Epithelial cell of esophagus (primary cell): ENCODE data around the gene PMEPA1.

ENCODE experiments used
- DNase-seq: peaks from one replicate; pipeline ENCODE4 v3.0.0; 2010; ENCODE audit warnings: low read depth
- H3K4me3 ChIP-seq: 2 replicates; pipeline ENCODE4 v1.5.1; 2011; ENCODE audit warnings: mild to moderate bottlenecking, low read length, control low read depth
- CTCF ChIP-seq: IDR thresholded peaks from 2 replicates; pipeline ENCODE4 v1.5.1; 2011; ENCODE audit warnings: low read depth, mild to moderate bottlenecking, low read length, control low read depth, inconsistent platforms; ENCODE audit not compliant: insufficient read depth; ENCODE audit errors: missing control alignments

PMEPA1 gene

GRCh38 chr20:57686931-57687652, 22.7 kb downstream of the PMEPA1 start:
- peak; percentile 90 for DNase-seq
- TF ChIP-seq CTCF: no peak
- H3K4me3 ChIP-seq: no peak overlapping the region

DNA sequence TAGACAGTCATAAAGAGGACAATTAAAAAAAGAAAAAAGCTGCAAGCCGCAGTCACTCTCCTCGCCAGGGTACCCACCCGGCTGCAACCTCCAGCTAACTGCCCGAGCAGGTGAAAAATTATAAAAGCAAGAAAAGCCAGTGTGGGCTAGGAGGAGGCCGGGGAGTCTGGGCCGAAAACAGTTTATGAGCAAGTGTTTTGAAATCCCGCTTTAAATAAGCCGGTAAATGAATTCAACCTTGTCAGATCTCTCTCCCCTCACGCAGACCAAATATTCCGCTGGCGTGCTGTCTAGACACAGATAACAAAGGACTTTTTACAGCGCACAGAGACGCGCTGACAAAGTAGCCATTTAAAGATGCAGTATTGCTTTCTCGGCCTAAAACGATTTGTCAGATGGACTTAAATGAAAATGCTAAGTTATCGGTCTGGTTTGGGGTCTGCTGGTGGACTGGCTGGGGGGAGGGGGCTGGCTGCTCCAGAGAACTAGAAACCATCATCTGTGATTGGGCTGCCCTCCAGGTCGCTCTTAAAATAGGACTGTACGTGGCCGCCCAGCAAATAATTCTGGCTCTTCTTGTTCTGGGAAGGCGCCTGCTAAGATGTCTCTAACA, 24.6 kb downstream of the PMEPA1 start:
- TF ChIP-seq CTCF: no peak
- no peak overlapping the region for H3K4me3 ChIP-seq
- DNase-seq: no peak

DNA sequence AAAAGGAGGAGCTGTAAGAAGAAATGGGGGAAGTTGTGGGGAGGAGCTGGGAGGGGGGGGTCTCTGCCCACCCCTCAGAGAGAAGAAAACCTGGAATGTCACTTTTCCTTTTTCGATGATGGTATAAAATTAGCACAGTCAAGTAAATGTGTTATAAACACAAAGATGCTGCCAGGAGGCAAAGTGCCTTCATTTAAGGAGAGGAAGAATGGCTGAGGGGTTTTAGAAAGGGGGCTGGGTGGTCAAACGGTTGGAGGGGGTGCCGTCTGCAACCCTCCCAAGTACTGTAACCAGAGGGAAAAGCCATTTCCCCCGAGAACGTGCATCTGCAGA, 25.0 kb downstream of the PMEPA1 start:
- H3K4me3 ChIP-seq: no peak overlapping the region
- TF ChIP-seq CTCF: no peak
- DNase-seq: no peak

DNA sequence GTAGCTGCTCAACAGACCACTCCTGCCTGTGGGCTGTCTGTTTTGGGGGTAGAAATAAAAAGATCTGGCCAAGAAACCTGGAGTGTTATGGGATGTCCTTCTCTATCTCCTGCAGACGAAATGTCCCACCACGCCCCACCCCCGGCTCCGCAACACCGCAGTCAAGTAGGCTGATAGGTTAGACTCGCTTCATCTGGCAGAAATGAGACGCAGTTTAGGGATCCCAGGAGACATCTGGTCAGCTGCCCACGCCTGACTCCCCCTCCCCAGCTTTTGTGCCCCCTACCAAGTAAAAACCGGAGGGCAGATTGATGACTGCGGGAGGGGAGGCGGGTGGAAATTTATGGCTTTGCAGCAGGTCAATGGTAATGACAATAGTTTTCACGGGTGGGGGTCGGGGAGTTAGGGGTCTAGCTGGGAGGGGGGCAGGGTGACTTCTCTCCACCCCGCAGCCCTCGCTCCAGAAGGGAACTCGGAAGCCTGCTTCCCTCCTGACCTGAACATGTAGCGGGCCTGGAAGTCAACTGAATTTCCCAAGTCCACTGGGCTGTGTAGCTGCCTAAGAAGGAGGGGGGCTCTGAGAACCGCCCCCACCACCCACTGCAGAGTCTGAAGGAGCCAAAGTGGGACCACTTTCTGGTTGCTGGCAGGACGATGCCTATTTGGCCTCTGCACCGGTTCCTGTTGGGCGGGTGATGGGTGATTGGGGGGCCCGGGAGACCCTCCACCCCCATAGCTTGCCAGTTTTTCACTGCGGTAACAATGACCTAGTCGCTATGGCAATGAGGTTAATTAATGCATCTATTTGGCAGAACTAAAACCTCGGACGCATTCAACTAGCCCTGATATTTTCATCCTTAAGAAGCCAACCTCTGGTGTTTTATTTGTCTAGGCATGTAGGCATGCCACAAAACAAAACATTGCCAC, 25.7 kb downstream of the PMEPA1 start:
- H3K4me3 ChIP-seq: no peak overlapping the region
- no peak for DNase-seq
- no peak for TF ChIP-seq CTCF

DNA sequence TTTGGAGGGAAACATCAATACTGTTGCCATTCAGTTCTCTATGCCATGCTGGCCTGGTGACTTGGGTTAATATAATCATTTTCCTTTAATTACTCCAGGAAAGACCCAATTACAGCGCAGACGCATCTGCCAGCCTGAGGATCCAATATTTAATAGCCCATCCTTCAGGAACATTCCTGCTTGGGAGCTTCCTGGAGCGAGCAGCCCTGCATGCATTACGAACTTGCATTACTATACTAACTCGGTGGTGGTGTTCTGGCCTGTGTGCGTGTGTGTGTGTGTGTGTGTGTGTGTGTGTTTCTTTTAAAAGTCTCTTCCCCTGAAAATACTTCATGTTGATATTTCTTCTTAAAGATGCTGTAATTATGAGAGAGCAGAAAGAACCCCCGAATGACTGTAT, 26.5 kb downstream of the PMEPA1 start:
- H3K4me3 ChIP-seq: no peak overlapping the region
- no peak for DNase-seq
- no peak for TF ChIP-seq CTCF

- no peak for TF ChIP-seq CTCF
- no peak overlapping the region for H3K4me3 ChIP-seq
- DNase-seq: no peak
These were observed 27.4 kb downstream of the PMEPA1 start for GRCh38 chr20:57682184-57683101.
